ENCODE measurements around the gene CD320. TPM values are rescaled to one million over a fixed set of nuclear protein-coding genes. Genes with fewer than 3 reads are reported as not detected.
"Not testable (repeated sequence)": the region's sequence is repeated elsewhere in the genome, so short reads cannot be mapped to it uniquely, and the experiment has no call there.

The CD320 gene
- total RNA-seq, 1 donor from 2014 or later = 37.9 TPM

DNA sequence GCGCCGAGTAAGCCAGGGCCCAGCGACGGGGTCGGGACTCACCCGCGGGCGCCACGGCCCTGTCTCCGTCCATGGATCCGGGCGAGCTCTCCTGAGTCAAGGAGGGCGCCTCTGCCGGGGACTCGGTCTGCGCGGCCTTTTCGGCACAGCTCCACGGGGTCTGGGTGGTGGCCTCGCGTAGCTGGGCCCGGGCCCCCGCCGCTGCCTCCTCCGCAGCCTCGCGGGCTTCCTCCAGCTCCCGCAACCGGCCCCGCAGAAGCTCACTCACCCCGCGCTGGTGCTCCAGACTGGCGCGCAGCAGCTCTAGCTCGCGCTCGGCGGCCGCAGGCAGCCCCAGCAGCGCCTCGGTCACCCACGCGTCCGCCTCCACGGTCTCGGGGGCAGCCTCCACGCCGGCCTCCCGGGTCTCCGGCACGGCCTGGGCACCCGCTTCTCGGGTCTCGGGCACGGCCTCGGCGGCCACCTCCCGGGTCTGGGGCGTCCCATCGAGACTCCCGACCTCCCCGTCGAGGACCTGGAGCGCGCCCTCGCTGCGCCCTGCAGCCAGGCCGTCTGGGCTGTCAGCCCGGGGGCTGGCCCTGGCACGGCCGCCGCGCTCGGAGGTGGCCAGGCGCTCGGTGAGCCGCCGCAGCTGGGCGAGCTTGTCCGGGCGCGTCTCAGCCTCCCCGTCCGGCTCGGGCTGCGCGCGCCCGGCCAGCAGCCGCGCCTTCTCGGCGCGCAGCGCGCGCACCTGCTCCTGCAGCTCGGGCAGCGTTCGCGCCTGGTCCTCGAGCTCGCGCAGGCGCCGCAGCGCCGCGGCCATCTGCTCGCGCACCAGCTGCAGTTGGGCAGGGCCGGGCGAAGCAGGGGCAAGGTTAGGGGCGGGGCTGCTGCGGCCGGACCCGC lies 26.5 kb upstream of the CD320 start:
- intact Hi-C loops (cut with micrococcal nuclease) = no loop called here
- ATAC-seq (peak; percentile 73), DNase-seq (peak; percentile 74)

DNA sequence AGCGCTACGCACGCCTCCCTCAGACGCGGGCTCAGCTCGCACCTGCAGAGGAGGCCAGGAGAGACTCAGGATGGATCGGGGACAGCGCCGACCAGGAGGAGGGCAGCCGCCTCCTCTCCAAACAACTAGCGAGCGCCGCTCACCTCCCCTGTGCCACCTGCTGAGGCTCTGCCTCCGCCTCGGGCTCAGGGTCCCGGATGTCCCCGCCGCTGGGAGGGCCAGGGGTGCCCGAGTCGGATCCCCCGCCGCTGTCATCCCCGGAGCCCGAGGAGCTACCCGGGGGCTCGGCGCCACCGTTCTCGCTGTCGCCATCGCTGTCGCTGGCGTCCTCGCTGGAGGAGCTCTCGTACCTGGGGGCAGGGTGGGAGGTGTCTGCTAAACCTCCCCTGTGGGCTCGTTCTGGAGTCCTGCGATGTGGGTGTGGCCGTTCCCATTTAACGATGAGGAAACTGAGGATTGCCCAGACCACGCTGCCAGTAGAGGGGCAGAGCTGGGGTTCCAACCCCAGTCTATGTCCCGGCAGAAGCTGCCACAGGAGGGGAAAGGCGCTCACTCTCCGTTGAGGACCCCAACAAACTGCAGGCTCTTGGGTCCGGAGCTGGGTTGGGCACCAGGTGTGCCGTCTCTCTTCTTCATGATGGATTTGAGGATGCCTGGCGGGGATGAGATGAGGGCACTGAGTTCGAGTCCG lies 25.8 kb upstream of the CD320 start:
- DNase-seq (no peak), ATAC-seq (no peak)
- intact Hi-C loops (cut with micrococcal nuclease) = no loop called here

DNA sequence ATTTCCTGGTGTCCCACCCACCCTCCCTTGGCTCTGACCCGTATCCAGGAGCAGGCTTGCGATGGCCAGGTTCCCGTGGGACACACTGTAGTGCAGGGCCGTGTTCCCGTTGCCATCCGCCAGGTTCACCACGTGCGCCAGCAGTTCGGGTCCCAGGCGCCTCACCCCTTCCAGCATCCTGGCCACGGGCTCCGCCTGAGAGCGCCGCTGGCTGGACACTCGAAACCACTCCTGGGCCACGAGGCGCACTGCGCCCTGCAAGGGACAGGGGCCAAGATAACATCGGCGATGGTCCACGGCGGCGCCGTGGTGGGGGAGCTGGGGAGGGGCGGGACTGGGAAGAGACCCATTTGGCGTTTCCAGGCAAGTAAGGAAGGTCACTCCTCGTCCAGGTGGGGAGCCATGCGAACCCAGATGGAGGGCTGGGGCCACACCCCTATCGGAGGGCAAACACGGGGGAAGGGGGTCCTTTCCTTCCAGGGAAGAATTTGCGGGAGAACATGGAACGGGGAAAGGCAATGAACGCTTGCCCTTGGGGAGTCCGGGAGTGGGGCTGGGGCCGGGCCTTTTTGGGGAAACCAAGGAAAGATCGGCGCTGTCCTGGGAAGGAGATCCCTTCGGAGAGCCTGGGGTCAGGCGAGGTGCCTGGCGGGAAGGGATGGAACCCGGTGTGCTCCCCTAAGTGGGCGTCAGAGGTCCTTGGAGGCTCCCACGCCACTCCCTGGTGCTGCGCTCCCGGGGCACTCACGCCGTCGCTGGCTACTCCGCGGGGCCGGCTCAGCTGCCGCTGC lies 25.0 kb upstream of the CD320 start:
- ATAC-seq = peak; percentile 38
- intact Hi-C loops (cut with micrococcal nuclease) = no loop called here
- peak; percentile 66 for DNase-seq

DNA sequence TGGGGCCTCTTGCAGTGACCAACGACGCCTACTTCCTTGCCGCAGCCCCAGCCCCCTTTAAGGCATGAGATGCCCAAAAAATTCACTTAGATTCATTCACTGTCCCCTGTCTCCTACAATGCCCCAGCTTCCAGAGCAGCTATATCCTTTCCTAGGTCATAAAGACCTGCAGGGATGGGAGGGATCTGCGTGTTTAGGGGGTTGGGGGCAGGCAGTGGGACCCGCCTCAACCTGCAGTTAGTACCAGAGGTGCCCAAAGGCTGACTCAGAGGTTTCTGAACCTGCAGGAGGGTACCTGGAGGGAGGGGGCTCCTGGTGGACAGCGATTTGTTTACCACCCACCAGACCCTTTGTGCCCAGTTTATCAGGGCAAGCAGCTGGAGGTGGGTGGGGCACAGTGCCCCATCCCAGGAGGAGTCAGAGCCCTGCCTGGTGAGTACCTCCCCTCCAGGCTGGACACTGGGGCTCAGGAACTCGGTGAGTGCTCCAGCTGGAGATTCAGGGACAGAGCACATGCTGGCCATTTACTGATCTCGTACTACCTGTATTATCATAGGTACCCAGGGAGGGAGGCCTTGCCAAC lies 23.2 kb upstream of the CD320 start:
- DNase-seq = no peak
- intact Hi-C loops (cut with micrococcal nuclease) = no loop called here

DNA sequence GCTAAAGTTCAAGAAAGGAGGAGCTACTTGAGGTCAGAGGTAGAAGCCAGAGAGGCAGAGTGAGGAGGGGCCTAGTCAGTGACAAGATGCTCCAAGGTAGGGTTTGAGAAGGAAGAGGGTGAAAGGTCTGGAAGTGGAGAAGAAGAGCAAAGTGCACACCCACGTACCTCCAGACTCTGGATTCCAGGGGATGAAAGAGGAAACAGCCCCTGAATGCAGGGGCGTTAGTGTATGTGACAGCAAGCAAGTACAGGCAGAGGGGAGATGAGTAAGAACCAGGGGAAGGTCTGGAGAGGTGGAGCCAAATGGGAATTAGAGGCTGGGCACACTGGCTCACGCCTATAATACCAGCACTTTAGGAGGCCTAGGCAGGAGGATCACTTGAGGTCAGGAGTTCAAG lies 21.8 kb upstream of the CD320 start:
- no peak for DNase-seq
- intact Hi-C loops (cut with micrococcal nuclease) = no loop called here
- ATAC-seq = no peak

More for the DNA sequence above, 23.2 kb upstream of the CD320 start:
- ATAC-seq = no peak

DNA sequence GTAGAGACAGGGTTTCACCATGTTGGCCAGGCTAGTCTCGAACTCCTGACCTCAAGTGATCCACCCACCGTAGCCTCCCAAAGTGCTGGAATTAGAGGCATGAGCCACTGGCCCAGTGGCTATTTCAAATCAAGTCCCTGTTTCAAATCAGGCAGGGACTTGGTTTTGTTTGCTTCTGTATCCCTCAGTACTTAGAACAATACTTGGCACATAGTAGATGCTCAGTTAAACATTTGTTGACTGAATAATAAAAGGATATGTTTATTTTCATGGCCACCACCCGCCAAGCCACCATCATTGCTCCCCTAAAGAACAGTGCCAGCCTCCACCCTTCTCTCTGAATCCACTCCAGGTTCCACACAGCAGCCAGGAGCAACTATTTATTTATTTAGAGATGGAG lies 17.3 kb upstream of the CD320 start:
- ATAC-seq (no peak), DNase-seq (no peak)
- intact Hi-C loops (cut with micrococcal nuclease) = no loop called here

DNA sequence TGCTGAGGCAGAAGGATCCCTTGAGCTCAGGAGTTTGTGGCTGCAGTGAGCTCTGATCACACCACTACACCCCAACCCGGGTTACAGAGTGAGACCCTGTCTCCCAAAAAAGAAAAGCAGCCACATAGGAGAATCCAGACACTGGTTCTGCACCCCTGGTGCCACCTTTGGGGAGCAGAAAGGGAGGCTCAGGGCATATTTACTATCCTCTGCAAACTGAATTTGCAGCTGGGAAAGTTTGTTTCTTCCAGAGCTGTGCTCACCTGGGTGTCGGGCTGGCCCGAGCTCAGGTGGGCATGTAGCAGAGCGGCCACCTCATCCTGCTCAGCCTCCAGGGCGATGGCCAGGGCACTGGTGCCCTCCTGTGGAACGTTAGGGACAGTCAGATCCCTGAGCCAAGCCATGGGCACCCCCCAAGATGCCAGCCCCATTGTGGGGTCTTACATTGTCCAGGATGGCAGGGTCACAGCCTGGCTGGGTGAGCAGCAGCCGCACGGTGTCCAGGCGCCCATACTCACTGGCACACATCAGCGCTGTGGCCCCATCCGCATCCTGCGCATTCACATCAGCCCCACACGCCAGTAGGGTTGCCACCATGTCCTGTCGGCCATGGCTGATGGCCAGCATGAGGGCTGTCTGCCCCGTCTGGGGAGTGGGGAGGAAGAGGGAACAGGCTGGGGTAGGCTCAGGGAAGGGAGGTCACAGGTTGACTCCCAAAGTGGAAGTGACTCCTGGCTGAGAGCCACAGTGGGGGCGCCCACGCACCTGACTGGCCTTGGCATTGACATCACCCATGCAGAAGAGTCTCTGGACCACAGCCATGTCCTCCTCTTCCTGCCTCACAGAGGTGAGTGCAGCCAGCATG lies 16.3 kb upstream of the CD320 start:
- ATAC-seq = peak; percentile 0
- peak; percentile 51 for DNase-seq
- intact Hi-C loops (cut with micrococcal nuclease) = no loop called here

DNA sequence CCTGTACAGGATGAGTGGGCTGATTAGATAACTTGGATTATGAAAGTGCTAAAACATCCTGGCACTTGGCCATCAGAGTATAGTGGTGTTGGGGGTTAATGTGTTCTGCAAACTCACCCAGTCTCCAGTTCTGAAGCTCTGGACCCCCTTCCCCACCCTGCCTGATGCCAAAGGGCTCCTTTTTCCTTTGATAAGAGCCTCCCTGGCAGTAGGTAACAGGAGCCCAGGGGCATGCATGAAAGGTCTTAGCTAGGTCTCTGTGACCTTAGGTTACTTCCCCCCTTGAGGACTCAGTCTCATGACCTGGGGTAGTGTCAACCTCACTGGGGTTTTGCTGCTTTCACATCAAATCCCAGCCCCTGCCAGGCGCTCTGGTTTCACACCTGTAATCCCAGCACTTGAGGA lies 15.6 kb upstream of the CD320 start:
- no peak for DNase-seq
- ATAC-seq = no peak
- intact Hi-C loops (cut with micrococcal nuclease) = no loop called here

DNA sequence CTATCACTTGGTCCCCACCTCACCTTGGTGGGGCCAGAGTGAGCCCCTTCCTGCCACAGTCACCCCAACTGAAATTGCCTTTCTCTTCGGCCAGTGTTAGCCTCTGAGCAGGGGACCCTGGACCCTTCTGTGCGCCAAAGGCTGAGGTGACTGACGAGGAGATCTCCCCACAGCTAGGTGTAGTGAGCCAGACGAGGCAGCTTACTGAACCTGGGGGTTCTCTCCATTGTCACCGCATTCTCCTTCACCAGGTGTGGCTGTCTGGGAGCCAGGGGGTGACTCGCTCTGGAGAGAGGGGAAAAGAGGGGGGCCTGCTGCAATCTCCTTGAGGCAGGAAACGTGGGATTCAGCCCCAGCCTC lies 14.5 kb upstream of the CD320 start:
- intact Hi-C loops (cut with micrococcal nuclease) = no loop called here
- no peak for ATAC-seq

DNA sequence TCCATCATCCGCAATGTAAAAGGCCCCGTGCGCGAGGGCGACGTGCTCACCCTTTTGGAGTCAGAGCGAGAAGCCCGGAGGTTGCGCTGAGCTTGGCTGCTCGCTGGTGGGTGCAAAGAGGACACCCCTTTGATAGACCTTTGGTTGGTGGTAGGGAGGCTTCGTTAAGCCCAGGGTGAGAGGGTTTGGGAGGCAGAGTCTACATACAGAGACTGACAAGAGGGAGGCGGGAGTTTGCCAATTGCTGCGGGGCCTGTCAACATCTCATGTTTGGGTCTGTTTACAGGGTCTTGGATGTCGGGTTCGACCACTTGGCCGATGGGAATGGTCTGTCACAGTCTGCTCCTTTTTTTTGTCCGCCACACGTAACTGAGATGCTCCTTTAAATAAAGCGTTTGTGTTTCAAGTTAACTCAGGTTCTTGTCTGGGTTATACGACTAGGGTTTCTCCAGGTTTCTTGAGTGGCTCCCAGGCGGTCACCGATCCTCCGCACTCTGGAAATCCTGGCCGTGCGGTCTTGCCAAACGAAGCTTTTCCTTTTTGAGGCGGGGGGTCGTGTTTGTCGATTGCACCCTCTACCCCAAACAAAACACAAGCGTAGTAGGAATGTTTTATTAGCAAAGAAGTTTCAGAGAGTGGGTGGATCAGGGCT lies 14.0 kb upstream of the CD320 start:
- DNase-seq (no peak), ATAC-seq (no peak)
- intact Hi-C loops (cut with micrococcal nuclease) = no loop called here

More for the DNA sequence above, 14.5 kb upstream of the CD320 start:
- DNase-seq = no peak

DNA sequence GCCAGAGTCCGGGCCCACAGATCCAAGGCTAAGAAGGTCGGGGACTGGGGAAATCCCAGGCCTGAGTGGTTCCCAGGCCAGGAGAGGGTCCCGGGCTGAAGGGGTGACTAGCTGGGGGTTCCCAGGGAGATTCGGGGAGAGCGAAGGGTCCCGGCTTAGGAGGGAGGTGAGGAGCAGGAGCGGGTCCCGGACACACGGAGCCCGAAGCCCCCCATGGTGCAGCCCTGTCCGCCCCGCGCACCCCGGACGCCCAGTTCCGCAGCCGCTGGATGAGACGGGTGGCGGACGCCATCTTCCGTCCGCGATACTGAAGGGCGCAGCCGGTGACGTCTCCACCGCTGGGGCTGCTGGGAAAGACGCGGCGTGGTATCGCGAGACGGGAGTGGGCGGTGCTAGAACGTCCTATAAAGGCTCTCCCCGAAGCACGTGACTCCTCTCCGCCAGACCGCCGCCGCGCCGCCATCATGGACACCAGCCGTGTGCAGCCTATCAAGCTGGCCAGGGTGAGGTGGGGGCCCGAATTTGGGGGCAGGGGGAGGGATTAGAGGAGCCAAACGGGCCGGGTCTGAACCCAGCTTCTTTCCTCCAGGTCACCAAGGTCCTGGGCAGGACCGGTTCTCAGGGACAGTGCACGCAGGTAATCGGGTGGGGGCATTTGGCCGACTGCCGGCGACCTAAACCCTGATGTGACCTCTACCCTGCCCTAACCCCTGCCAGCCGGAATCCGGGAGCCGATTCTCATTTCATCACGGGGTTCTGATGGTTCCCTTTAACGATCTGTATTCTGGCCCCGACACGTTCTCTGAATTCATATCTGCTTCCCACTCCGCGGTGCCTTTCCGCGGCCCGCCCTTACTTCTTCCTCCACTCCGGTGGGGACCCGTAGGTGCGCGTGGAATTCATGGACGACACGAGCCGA lies 13.2 kb upstream of the CD320 start, which contains the start of the genes NDUFA7 and RPS28:
NDUFA7 (minus strand) TSS at position 309 of the 919 bp plus-strand sequence; CDS start at position 292, 17 bp downstream.
RPS28 (plus strand) TSS at position 430 of the 919 bp plus-strand sequence; CDS start at position 465, 35 bp downstream.
- peak; percentile 95 for ATAC-seq
- intact Hi-C loops (cut with micrococcal nuclease) = no loop called here
- peak; percentile 99 for DNase-seq

DNA sequence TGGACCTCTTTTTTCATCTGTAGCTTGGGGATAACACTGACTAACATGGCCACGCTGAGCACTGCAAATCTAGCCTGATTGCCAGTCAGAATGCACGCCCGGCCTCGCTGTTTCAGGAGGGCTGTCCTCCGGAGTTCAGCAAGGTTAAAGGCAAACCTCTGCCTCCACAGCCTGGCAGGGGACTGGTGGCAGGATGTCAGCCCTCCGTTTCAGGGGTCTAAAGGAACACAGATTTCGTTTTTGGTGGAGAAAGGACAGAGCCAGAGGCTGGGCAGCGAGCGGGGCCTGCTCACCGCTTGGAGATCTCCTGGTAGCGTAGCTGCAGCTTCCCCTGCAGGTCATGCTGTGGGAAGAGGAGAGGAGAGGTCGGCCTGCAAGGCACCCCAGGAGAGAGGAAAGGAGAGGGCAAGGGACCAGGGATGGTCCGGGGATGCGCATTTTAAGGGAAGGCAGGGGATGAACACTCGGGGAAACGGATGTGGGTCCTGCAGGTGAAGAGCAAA lies 12.5 kb upstream of the CD320 start:
- intact Hi-C loops (cut with micrococcal nuclease) = no loop called here
- DNase-seq = peak; percentile 37

DNA sequence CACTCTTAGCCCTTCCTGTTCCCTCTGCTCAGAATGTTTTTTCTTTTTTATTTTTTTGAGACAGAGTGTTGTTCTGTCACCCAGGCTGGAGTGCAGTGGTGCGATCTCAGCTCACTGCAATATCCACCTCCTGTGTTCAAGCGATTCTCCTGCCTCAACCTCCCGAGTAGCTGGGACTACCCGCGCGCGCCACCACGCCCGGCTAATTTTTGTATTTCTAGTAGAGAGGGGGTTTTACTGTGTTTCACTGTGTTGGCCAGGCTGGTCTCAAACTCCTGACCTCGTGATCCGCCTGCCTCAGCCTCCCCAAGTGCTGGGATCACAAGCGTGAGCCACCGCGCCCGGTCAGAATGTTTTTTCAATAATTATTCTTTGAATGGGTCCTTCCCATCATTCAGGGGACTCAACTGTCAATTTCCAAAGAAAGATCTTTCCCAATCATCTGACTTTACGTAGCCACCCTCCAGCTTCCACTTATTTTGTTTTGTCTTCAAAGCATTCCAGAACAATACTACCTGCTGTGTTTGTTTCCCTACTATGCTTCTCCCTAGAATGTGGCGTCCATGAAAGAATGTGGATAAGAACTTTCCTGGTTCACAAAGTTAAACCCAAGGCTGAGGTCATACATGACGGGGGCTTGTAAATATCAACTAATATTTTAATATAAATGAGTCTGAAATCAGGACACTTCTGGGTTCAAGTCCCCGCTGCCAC lies 11.8 kb upstream of the CD320 start:
- ATAC-seq = no peak
- no peak for DNase-seq

More for the DNA sequence above, 12.5 kb upstream of the CD320 start:
- peak; percentile 2 for ATAC-seq

DNA sequence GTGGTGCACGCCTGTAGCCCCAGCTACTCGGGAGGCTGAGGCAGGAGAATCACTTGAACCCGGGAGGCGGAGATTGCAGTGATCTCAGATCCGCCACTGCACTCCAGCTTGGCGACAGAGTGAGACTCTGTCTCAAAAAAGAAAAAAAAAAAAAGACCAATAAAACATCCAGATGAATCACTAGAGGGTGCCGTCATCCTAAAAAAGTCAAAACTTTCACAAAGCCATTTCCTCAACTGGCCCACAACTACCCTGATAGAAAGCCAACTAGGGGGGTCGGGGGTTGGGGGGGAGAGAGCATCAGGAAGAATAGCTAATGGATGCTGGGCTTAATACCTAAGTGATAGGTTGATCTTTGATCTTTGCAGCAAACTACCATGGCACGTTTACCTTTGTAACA lies 10.7 kb upstream of the CD320 start:
- not testable (repeated sequence) for ATAC-seq

More for the DNA sequence above, 11.8 kb upstream of the CD320 start:
- intact Hi-C loops (cut with micrococcal nuclease) = no loop called here

DNA sequence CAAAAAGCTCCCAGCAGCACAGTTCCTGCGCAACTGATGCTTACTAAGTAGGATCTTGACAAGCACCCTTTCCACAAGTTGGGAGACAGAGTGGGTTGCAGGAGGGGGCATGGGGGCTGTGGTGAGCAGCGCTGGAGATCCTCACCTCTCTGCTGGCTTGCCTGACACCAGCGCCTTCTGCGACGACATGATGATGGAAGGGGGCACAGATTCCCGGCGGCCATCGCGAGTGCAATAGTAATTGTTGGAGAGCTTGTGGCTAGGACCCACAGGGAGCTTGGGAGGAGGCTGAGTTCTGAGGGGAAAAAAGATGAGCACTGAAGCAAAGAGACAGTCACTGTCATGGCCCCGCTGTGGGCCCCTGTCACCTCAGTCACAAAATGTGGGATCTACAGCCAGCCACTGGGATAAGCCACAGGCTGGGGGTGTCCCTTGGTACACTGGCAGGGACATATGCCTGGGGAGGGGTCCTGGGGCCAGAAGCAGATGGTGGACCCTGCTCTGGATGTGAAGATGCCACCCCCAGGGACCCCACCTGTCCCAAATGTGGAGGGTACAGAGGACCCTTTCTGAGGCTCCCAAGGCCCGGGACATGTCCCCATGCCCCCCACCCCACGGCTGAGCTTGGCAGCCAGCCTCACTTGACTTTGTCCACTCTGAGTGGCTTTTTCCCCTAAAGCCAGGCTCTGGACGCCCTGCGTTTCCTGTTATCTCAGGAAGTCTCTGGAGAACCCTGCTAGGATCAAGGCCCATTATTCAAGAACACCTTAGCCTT lies 8.4 kb upstream of the CD320 start:
- ATAC-seq (no peak), DNase-seq (no peak)
- intact Hi-C loops (cut with micrococcal nuclease) = no loop called here

More for the DNA sequence above, 10.7 kb upstream of the CD320 start:
- intact Hi-C loops (cut with micrococcal nuclease); DNase-seq: not testable (repeated sequence)
